ENCODE measurements around the gene GPR31.

The GPR31 gene

GRCh38 chr6:167140589-167141474, 16.9 kb downstream of the GPR31 start:
- DNase-seq (ENCODE audit: low read depth, low spot score) = no peak

DNA sequence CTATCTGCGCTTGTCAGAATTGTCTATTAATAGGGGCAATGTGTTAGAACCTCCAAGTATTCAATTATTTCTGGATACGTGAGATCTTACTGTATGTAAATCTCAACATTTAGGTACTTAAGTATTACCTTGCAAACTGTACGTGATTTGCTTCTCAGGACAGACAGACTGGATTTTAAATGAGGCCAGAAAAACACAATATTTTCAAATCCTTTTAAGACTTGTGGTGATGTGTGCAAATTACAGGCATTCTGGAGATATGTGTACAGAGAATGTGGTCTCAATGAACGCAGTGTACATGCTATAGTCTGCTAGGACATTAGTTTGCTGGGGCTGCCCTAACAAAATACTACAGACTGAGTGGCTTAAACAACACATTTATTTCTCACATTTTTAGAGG, 18.0 kb downstream of the GPR31 start:
- no peak for DNase-seq (ENCODE audit: low read depth, low spot score)

DNA sequence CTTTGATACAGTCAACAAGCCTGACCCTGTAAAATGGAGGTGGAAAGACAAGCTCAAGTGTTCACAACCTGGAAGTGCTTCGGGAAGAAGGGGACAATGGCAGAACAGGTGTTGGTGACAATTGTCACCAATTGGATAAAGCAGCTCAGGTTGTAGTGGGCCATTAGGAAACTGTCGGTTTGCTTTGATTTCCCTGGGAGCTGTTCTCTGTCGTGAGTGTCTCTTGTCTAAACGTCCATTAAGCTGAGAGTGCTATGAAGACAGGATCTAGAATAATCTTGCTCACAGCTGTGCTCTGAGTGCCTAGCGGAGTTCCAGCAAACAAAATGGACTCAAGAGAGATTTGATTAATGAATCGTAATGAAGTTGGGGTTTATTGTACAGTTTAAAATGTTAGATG, 19.9 kb downstream of the GPR31 start:
- no peak for DNase-seq (ENCODE audit: low read depth, low spot score)

GRCh38 chr6:167137081-167137480, 20.7 kb downstream of the GPR31 start:
- no peak for DNase-seq (ENCODE audit: low read depth, low spot score)

- DNase-seq (ENCODE audit: low read depth, low spot score) = no peak
Observed at GRCh38 chr6:167136376-167136775, 21.4 kb downstream of the GPR31 start.

DNA sequence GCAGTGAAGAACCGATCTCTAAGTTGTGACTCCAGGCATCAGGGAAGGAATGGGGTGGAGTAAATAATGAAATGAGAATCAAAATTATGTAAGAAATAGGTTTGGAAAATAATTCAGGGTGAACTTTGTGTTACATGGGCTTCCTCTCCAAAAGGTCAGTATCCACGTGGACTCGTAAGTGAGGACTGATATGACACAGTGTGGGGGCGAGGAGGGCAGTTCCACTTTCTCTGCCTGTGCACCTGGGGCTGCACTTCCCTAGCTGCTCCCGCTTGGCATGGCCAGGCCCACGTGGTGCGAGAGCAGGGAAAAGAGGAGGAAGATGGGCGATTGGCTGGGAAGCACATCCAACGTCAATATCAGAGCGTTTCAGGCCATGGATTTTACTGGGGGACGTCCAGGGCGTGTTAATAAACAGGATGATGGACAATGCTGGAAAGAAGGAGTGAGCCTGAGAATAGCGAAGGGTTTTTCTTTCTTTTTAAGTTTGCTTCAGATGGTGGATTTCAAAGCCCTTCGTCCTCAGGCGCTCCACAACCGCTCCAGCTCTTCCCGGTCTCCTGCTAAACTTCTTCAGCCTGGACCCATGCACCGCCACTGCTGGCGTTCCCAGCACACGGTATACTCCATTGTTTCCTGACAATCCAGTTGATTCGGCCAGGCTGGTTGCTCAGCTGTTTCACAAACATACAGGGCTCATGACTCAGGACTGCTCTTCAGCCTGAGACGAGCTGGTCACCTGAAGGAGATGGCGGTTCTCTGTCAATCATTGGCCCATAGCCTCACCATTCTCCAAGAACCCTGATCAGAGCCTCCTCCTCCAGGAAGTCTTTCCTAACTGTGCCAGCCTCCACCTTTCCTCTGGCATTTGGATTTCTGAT, 23.1 kb downstream of the GPR31 start:
- no peak for DNase-seq (ENCODE audit: low read depth, low spot score)

- DNase-seq (ENCODE audit: low read depth, low spot score) = no peak
Observed at GRCh38 chr6:167130712-167131684, 26.8 kb downstream of the GPR31 start.

GRCh38 chr6:167130008-167130677, 27.6 kb downstream of the GPR31 start:
- no peak for DNase-seq (ENCODE audit: low read depth, low spot score)

DNA sequence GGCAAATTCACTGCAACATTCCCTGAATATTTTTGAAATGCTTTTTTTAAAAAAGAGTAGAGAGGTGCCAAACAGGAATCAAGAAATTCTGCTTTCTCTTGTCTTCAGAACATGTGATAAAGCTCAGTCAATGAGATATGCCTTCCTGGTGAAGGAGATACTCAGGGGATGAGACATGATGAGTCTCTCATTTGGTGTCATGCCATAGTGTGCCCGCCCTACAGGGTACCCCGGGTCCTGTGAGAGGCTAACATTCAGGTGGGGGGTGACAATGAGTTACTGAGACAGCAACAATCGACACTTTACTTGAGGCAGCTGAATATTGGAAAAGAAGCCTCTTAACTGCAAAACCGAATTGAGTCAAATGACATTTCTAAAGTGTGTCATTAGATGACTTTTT, 28.2 kb downstream of the GPR31 start:
- DNase-seq (ENCODE audit: low read depth, low spot score) = no peak

GRCh38 chr6:167129159-167129558, 28.6 kb downstream of the GPR31 start:
- DNase-seq (ENCODE audit: low read depth, low spot score) = no peak

DNA sequence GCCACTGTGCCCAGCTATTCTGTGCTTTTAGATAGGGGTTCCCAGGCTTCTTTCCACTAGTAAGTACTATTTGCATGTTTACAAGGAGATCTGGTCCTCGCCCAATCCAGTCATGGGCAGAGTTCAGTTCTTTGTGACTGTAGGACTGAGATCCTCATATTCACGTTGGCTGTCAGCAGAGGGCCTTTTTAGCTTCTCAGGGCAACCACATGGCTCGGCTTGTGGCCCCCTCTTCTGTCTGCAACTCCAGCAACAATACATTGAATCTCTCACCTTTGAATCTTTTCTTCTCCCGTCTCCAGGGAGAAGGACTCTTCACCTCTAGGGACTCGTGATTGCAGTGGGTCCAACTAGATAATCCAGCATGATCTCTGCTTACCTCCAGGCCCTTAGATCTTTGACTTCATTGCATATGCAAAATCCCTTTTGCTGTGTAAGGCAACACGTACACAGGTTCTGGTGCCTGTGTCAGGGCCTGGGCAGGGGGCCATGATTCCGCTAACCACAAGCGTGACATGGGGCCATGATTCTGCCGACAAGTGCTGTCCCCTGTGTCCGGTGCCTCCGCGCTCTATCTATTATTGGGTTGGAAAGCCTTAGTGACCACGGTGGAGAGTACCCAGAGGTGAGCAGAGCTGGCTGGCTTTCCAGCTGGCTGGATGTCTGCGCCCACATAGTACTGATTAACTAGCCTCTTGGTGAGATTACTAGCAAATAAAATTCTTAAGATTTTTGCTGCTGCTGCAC, 29.8 kb downstream of the GPR31 start:
- DNase-seq (ENCODE audit: low read depth, low spot score) = no peak

DNA sequence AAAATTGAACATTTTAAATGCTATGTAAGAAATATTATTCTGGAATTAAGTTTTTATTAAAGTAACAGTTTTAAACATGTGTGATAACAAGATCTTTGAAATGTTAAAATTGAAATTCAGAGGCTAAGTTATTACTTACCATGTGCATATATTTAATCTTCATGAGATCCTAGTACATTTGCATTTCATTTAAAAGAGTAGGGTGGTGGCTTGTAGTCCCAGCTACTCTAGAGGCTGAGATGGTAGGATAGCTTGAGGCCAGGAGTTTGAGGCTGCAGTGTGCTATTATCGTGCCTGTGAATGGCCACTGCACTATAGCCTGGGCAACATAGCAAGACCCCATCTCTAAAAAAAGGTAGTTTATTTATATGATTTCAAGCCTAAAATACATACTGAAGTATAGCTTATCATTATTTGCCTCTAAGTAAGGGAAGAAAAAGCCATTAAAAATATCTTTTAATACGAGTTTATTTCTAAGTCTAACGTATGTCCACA, 31.9 kb downstream of the GPR31 start:
- DNase-seq (ENCODE audit: low read depth, low spot score) = no peak

- no peak for DNase-seq (ENCODE audit: low read depth, low spot score)
Observed at GRCh38 chr6:167125410-167125809, 32.4 kb downstream of the GPR31 start.

GRCh38 chr6:167124753-167125152, 33.0 kb downstream of the GPR31 start:
- no peak for DNase-seq (ENCODE audit: low read depth, low spot score)

DNA sequence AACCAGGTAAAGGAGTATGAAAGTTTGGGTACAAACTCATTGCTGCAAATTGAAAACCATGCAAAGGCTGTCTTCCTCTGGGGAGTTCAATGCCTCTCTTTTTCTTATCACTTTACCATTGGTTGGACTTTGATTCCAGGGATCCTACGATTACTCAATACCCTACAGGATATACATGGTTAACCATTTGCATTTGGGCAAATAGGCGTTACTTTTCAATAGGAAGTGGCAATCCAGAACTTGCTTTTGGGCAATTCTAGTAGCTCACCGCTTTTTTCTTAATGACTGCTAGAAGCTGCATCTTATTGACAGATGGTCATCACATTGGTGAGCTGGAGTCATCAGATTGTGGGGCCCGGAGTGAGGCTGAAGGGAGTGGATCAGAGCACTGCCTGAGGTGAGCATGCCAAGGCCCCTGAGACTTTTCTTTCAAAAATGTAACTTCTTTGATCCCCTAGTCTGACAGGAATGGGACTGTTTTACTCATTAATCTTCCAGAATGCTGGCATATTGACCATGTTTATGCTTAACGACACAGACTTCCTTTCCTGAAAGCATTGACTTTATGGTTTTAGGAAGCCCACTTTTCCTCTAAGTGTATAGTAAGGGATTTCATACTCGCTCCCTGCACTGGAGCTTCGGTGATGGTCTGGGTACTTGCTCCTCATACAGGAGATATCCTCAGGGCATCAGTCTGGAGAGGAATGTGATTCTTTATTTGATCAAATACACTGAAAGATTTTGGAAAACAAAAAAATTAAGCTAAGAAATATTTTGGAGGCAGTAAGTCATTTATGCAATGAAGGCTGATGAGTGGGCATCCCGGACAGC, 34.7 kb downstream of the GPR31 start, which contains the start of gene CCR6:
Gene CCR6, plus strand, starts transcription at position 270 of the 831 bp plus-strand sequence. CDS start 13,039 bp downstream, outside the sequence.
- no peak for DNase-seq (ENCODE audit: low read depth, low spot score)

DNA sequence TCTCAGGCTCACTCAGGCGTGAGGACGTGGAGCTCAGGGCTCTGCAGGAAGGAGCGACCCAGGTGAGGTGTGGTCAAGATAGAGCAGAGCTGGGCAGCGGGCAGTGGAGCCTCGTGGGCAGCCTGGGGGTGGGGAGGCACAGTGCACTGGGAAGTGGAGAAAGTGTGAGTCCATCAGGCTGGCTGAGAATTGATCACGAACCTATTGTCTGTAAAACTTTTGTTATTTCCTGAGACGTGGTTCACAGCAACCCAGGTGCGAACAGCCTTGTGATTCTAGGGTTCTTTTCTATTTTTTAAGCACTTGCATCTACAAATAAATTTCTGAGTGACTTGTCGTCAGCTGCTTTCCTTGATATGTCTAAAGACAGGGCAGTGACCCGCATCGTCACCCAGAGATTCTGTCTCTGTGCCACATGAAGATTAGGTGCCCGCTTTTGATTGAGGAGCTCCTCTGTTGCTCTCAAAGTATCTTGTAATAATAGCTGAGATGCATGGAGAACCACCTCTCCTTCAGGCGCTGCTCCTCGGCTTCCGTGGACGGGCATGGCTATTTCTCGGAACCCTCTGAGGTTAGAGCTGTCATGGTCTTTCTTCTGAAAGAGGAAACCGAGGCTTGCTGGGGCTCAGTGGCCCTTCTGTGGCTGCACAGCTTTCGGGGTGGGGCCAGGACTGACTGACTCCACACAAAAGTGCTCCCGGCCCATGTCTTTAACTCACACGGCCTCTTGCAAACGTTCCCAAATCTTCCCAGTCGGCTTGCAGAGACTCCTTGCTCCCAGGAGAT, 35.5 kb downstream of the GPR31 start:
- no peak for DNase-seq (ENCODE audit: low read depth, low spot score)

GRCh38 chr6:167121335-167121841, 36.4 kb downstream of the GPR31 start:
- no peak for DNase-seq (ENCODE audit: low read depth, low spot score)

- no peak for DNase-seq (ENCODE audit: low read depth, low spot score)
Observed at GRCh38 chr6:167120583-167120903, 37.2 kb downstream of the GPR31 start.
